Progenitor cell of endocrine pancreas (in vitro differentiated cells): Measurements from ENCODE around the gene CCND2. TPM values are rescaled to one million over a fixed set of nuclear protein-coding genes. Genes with fewer than 3 reads are reported as not detected.

Experiments
- DNase-seq: peaks from one replicate; pipeline ENCODE4 v3.0.0; 2021; ENCODE audit warnings: low spot score; ENCODE audit not compliant: unreplicated experiment
- H3K27ac Mint-ChIP-seq: 2 replicates; pipeline ENCODE4 v1.8.0; 2021; ENCODE audit warnings: mild to moderate bottlenecking, moderate library complexity, mixed read lengths
- H3K27me3 Mint-ChIP-seq: 2 replicates; pipeline ENCODE4 v1.8.0; 2021; ENCODE audit warnings: mixed read lengths
- H3K36me3 Mint-ChIP-seq: 2 replicates; pipeline ENCODE4 v1.8.0; 2022; ENCODE audit warnings: mixed read lengths; ENCODE audit not compliant: insufficient read depth
- H3K4me1 Mint-ChIP-seq: 2 replicates; pipeline ENCODE4 v1.8.0; 2021; ENCODE audit warnings: low read depth, mixed read lengths
- H3K4me3 Mint-ChIP-seq: 2 replicates; pipeline ENCODE4 v1.8.0; 2021; ENCODE audit warnings: low read depth, mild to moderate bottlenecking, moderate library complexity, mixed read lengths
- H3K9me3 Mint-ChIP-seq: 2 replicates; pipeline ENCODE4 v1.8.0; 2021; ENCODE audit warnings: low read depth, mixed read lengths
- CTCF ChIP-seq: fragments of 200-600 bp; sonication (generic); IDR thresholded peaks from one replicate; pipeline ENCODE4 v1.5.0; 2021; ENCODE audit warnings: antibody characterized with exemption, mild to moderate bottlenecking; ENCODE audit not compliant: unreplicated experiment
- total RNA-seq: library from RNA; stranded (reverse); gene quantifications from 2 replicates; pipeline ENCODE4 v1.2.1, GENCODE V29; 2021

Gene CCND2
- total RNA-seq, 1 donor from 2014 or later, result 463 TPM

- Mint-ChIP-seq H3K27me3 (peaks cover 39% of the 10 kb centered on the region), H3K27ac (no peak overlapping the region), H3K4me1 (peaks cover 13% of the 10 kb centered on the region), H3K4me3 (no peak overlapping the region), H3K9me3 (no peaks in the 10 kb centered on the region), H3K36me3 (no peaks in the 10 kb centered on the region)
- no peak for DNase-seq
- no peak for TF ChIP-seq CTCF
These were observed 27.4 kb upstream of the CCND2 start for GRCh38 chr12:4246116-4246515.

- Mint-ChIP-seq H3K36me3 (no peaks in the 10 kb centered on the region), H3K9me3 (no peaks in the 10 kb centered on the region), H3K4me1 (peaks cover 8% of the 10 kb centered on the region), H3K27ac (no peak overlapping the region), H3K27me3 (peaks cover 35% of the 10 kb centered on the region), H3K4me3 (no peak overlapping the region)
- TF ChIP-seq CTCF, result no peak
- DNase-seq, result no peak
These were observed 22.9 kb upstream of the CCND2 start for GRCh38 chr12:4250691-4251090.

- H3K27me3 Mint-ChIP-seq, result peaks cover 35% of the 10 kb centered on the region
- peaks cover 2% of the 10 kb centered on the region for H3K4me1 Mint-ChIP-seq
- no peak overlapping the region for H3K27ac Mint-ChIP-seq
These were observed 22.2 kb upstream of the CCND2 start for GRCh38 chr12:4251216-4251891.

GRCh38 chr12:4251967-4252366 is 21.6 kb upstream of the CCND2 start:
- Mint-ChIP-seq H3K4me1 (no peaks in the 10 kb centered on the region), H3K9me3 (no peaks in the 10 kb centered on the region), H3K27me3 (peaks cover 35% of the 10 kb centered on the region), H3K27ac (no peak overlapping the region), H3K4me3 (no peak overlapping the region), H3K36me3 (no peaks in the 10 kb centered on the region)
- DNase-seq, result no peak
- no peak for TF ChIP-seq CTCF

More at GRCh38 chr12:4251216-4251891, 22.2 kb upstream of the CCND2 start:
- H3K4me3 Mint-ChIP-seq, result no peak overlapping the region
- no peaks in the 10 kb centered on the region for H3K36me3 Mint-ChIP-seq
- no peak for DNase-seq
- no peak for TF ChIP-seq CTCF
- no peaks in the 10 kb centered on the region for H3K9me3 Mint-ChIP-seq

GRCh38 chr12:4252601-4253000 is 21.0 kb upstream of the CCND2 start:
- H3K27ac Mint-ChIP-seq, result no peak overlapping the region
- peaks cover 35% of the 10 kb centered on the region for H3K27me3 Mint-ChIP-seq
- H3K4me1 Mint-ChIP-seq, result no peaks in the 10 kb centered on the region
- no peak for TF ChIP-seq CTCF
- H3K9me3 Mint-ChIP-seq, result no peaks in the 10 kb centered on the region
- no peak overlapping the region for H3K4me3 Mint-ChIP-seq
- H3K36me3 Mint-ChIP-seq, result no peaks in the 10 kb centered on the region
- DNase-seq, result no peak
